Fibroblast of gingiva (primary cell): Measurements from ENCODE around the gene TLR2.
A peak's percentile ranks its signal among the peaks of the same experiment; 100 is the strongest.

Experiments used
- DNase-seq: peaks from one replicate; pipeline ENCODE4 v3.0.0-alpha.2; 2011; ENCODE audit warnings: low read depth

Gene TLR2

DNA sequence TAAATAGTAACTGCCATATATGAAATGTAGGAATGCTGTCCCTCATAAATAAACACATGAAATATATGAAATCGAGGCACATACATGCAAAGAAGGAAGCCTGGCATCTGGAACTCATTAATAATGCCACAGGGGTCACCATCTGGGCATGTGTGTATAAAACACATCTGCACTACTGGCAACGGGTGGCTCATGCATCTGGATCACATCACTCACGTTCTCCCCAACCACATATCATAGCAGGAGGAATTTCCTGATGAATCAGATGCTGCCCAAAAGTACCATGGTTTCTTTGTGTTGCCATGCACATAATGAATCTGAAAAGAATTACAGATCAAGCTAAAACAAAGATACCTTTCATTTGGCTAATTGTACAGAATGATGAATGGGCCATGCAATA lies 47.2 kb downstream of the TLR2 start:
- DNase-seq = peak; percentile 97

DNA sequence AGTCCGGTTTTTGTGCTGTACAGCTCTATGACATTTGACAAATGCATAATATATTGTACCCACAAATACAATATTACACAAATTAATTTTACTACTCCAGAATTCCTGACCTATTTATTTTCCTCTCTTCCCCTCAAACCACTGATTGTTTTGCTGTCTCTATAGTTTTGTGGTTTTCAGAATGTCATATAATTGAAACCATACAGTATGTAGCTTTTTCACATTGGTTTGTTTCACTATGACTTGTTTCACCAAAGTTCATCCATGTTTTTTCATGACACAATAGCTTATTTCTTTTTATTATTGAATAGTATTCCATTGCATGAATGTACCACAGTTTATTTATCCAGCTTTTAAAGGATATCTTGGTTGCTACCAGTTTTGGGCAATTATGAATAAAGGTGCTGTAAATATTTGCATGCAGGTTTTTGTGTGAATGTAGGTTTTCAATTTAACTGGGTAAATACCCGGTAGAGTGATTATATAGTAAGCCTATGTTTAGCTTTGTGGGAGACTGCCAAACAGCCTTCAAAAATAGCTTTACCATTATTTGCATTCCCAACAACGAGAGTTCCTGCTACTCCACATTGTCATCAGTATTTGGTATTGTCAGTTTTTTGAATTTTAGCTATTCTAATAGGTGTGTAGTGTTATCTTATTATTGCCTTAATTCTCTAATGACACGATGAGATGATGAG lies 49.8 kb downstream of the TLR2 start:
- peak; percentile 30 for DNase-seq

DNA sequence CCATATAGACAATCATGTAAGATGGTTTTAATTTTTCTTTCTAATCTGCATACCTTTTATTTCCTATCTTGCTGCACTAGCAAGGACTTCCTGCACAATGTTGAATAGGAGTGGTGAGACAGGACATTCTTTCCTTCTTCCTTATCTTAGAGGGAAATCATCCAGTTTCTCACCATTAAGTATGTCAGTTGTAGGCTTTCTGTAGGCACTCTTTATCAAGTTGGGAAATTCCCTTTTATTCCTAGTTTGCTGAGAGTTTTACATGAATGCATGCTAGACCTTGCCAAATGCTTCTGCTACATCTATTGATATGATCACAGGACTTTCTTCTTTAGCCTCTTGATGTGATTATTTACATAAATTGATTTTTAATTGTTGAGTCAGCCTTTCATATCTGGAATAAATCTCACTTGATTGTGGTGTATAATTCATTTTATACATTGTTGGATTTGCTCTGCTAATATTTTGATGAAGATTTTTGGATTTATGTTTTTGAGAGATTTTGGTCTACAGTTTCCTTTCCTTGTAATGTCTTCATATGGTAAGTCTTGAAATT lies 51.9 kb downstream of the TLR2 start:
- DNase-seq = no peak

DNA sequence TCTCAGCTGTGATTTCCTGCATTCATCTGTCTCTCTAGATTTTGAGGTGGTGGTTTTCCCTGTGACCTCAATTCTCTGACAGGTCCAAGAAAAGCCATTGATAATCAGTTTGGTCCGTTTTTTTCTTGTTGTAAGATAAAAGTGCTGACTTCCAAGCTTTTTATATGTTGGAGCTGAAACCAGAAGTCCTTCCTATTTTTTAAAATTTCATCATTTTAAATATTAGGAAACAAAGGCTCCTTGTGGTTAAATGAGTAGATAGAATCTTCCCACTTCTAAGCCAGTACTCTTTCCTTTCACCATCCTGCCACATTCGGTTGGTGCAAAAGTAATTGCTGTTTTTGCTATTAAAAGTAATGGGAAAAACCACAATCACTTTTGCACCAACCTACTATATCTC lies 57.5 kb downstream of the TLR2 start:
- no peak for DNase-seq

DNA sequence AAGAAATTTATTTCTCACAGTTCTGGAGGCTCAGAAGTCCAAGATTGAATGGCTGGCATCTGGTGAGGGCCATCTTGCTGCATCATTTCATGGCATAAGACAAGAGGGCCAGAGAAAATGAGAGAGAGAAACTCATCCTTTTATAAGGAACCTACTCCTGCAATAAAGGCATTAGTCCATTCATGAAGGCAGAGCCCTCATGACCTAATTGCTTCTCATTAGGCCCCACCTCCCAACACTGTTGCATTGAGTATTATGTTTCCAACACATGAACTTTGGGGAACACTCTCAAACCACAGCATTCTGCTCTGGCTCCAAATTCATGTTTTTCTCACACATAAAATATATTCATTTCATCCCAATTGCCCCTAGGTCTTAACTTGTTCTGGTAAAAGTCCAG lies 61.6 kb downstream of the TLR2 start:
- DNase-seq = no peak

DNA sequence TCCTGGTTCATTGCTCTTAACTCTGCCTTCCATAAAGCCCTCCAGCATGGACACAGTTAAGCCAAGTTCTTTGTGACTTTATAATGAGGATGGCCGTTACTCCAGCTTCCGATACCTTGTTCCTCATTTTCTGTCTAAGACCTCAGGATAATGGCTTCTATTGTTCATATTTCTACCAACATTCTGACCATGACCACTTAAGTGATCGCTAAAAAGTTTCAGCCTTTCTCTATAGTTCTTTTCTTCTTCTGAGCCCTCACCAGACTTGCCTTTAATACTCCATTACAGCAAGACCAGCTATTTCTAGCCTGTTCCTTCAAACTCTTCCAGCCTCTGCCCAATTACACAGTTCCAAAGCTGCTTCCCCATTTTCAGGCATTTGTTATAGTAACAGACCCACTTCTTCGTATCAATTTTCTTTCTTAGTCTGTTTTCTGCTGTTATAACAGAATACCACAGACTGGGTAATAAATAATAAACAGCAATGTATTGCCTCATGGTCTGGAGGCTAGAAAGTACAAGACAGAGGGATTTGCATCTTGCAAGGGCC lies 63.4 kb downstream of the TLR2 start:
- DNase-seq = no peak

DNA sequence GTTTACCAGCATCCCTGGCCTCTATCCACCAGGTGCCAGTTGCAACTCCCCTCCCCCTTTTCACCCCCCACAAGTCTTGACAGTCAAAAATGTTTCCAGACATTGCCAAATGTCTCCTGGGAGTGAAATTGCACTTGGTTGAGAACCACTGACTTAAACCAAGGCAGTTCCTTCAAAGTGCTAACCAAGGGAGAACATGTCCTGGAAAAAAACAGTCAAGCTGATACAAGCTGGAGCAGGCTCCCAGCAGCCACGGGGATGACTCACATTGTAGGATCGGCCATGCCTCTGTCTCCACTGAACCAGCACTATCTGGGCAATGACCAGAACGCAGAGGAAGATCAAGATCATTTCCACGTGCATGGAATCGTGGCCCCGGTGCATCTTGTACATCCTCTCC lies 64.3 kb downstream of the TLR2 start:
- peak; percentile 63 for DNase-seq

DNA sequence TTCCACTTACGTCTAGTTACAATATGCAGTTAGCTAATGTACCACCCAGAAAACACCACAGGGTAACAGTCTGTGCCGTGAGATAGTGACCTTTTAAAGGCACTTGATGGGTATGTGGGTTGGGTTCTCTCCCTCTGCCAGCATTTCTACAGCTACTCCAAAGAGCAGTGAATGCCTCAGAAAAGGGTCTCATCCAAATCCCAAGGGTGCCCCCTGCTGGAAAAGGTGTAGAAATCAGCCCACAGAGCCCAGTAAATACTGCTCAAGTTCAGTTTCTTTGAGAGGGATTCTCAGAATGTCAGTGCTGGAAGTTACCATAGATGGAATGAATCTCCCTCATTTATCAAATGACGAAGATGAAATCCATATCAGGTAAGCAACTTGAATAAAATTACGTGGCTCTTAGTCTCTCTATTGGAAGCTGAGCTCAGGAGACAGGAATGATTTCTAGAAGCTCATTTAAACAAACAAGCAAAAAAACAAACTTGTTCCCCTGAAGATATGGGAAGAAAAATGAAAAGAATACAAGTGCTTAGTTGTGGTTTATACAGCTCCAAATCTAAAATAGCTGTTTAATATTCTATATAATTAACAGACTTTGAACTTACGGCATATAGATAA lies 66.2 kb downstream of the TLR2 start:
- DNase-seq = peak; percentile 77

DNA sequence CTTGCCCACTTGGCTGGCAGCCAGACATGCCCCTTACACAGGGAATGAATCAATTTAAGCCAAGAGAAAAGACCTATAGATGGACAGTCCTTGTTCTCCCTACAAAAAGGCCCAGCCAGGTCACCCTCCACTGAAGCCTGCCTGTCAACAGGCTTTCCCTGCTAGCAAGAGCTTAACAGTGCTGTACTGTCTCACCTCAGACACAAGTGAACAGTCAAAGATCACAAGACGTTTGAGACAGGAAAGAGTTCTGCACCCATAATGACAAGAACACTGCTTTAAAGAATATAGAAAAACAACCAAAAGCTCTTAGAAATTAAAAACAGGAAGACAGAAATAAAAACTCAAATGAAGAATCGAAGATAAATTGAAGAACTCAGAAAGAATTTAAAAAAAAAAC lies 71.1 kb downstream of the TLR2 start:
- no peak for DNase-seq
